GM21619 (cell line): ENCODE data around the gene ZNF316.
"Not testable (repeated sequence)": the region's sequence is repeated elsewhere in the genome, so short reads cannot be mapped to it uniquely, and the experiment has no call there.

Source experiments
- ATAC-seq: cut with Tn5 transposase; IDR thresholded peaks from one replicate; pipeline ENCODE4 v1.9.1; 2021; ENCODE audit not compliant: unreplicated experiment

The ZNF316 gene

DNA sequence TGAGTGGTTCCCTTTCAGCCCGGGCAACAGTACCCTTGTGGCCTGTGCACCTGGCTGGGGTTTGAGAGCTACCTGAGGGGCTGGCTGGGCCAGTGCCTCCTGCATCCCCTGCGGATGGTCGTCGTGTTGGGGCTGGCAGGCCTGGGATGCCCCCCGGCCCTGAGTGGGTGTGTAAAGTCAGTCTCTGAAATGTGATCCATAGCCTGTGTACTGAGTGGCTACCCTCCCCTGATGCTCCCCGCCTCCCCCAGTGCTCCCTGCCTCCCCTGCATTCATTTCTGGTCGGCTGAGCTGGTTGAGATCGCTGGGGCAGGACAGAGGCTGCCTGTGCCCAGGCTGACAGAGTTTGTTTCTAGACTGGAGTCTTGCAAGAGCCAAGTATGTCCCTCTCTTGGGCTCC is 9.3 kb downstream of the ZNF316 start:
- no peak for ATAC-seq

- ATAC-seq, result no peak
Observed at GRCh38 chr7:6647080-6647479, 10.0 kb downstream of the ZNF316 start.

DNA sequence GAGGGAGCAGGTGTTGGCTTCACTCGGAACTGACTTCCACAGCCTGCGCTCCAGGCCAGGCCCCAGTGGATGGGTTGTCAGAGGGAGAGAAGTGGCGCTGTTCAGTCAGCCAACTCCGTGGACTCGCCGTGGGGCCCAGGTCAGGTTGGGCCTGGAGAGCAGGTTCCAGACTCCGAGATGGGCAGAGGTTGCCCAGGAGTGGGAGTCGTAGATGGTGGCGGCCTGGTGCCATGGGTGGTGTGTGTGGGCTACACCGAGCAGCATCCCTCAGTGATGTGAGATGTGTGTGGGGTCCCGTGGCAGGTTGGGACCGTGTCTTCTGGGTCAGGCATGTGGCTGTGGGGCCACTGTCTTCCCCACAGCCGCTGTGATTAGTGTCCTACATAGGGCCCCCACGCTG is 10.4 kb downstream of the ZNF316 start:
- no peak for ATAC-seq

DNA sequence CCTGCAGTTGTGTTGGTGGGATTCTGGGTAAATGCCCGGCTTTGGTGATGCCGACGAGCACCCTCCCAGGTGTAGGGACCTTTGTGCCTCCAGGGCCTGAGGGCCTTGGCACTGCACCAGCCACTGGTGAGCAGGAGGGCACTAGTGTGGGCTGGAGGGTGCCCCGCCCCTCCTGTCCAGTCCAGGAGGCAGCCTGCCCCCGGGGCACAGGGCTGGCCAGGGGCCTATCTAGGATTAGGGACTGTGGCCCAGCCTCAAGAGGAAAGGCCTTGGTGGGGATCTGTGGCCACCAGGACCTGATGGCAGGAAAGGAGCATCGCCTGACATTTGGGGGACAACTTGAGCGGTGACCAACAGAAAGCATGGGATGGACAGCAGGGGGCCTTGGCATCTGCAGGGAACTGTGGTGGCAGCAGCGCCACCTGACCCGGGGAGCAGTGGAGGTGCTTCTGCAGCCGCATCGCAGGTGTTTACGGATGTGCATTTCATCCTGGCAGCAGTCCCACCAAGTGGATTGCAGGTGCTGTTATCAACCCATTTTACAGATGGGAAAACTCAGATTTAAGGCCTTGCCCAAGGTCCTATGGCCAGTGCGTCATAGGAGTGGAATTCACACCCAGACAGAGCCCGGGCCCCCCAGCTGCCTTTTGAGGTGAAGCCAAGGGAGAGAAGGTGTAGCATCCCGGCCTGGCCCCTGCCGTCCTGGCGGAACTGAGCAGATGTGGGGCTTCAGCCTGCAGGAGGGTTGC is 11.1 kb downstream of the ZNF316 start:
- ATAC-seq, result no peak

- no peak for ATAC-seq
Observed at GRCh38 chr7:6648815-6649104, 11.6 kb downstream of the ZNF316 start.

- no peak for ATAC-seq
Observed at GRCh38 chr7:6649241-6649961, 12.3 kb downstream of the ZNF316 start.

DNA sequence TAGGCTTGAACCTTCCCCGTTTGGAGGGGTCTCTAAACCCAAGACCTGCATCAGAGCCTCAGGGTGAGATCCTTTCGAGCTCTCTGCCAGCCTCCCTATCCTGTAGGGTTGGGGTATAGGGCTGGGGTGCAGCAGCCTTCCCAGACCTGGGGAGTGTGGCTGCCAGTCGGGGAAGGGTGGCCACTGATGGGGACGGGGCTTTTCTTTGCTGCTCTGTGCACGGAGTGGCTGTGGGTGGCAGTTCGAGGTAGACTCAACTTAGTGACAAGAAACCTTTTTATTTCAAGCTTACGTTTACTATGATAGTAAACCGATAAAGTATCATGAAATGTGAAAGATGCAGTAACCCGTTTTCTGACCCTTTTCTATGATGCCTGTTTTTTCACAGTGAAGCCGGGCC is 13.0 kb downstream of the ZNF316 start:
- ATAC-seq, result no peak

DNA sequence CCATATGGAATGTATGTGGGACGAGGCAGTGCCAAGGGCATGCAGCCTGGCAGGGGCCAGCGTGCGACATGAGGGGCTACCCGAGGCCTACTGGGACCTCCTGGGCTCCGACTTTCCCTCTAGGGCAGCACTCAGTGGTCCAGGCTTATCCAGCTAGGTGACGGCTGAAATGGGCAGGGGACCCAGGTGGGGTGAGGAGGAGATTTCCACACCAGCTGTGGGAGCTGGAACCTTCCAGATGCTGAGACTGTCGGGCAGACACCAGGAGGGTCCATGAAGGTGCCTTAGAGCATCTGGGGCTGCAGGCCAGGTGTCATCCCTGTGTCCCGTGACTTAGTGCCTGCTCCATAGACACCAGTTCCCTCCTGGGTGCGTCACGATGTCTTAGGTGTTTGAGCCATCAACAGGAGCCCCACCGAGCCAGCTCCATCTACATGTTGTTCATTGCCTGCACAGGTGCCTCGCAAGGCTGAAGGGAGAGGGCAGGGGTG is 13.4 kb downstream of the ZNF316 start:
- ATAC-seq, result no peak

DNA sequence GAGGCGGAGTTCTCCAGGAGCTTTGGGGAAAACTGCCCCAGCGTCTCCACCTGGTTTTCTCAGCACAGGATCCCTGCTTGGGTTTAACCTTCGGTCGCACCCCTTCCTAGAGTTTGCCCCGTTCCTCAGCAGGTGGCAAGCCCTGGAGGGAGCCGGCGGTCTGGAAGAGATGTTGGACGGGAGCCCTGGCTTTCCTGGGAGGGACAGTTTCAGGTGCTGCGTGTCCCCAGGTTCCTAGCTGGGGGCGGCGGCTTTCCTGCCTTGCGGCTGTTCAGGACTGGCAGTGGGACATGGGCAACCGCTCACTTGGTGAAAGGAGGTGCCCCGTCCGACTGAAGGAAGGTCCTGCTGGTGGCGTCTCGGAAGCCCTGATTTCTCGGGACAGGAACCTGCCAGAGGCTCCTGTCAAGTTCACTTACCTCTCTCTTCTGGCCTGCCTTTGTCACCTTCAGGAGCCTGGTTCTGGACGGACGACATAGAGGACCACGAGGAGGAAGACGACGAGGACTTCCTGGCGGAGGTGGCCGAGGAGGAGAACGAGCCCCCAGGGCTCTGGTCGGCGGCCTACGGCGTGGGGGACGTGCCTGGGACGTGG is 14.8 kb downstream of the ZNF316 start:
- no peak for ATAC-seq

DNA sequence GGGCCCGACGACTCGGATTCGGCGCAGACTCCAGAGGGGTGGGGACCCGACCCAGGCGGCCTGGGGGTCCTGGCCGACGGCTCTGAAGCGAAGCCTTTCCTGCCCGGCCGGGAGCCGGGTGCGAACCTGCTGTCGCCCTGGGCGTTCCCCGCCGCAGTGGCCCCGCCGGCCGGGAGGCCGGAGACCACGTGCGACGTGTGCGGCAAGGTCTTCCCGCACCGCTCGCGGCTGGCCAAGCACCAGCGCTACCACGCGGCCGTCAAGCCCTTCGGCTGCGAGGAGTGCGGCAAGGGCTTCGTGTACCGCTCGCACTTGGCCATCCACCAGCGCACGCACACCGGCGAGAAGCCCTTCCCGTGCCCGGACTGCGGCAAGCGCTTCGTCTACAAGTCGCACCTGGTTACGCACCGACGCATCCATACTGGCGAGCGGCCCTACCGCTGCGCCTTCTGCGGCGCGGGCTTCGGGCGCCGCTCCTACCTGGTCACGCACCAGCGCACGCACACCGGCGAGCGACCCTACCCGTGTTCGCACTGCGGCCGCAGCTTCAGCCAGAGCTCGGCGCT is 15.4 kb downstream of the ZNF316 start:
- no peak for ATAC-seq

- ATAC-seq, result no peak
Observed at GRCh38 chr7:6653071-6654003, 16.2 kb downstream of the ZNF316 start.

DNA sequence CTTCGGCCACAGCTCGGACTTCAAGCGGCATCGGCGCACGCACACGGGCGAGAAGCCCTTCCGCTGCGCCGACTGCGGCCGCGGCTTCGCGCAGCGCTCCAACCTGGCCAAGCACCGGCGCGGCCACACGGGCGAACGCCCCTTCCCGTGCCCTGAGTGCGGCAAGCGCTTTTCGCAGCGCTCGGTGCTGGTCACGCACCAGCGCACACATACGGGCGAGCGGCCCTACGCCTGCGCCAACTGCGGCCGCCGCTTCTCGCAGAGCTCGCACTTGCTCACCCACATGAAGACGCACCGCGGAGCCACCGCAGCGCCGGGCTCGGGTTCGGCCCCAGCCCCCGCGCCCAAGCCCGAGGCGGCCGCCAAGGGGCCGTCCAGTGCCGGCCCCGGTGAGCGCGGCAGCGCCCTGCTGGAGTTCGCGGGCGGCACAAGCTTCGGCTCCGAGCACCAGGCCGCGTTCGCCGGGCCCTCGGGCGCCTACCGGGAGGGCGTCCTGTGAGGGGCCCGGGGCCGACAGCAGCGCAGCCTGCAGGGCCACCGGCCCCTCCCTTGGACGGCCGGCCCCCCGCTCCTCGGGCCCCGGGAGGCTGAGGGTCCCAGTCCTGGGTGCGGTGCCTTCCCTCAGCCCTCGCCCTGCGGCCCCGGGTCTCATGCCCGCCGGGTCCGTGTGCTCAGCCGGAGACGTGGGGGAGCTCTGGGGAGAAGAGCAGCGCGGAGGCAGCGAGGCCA is 17.2 kb downstream of the ZNF316 start:
- ATAC-seq, result no peak

DNA sequence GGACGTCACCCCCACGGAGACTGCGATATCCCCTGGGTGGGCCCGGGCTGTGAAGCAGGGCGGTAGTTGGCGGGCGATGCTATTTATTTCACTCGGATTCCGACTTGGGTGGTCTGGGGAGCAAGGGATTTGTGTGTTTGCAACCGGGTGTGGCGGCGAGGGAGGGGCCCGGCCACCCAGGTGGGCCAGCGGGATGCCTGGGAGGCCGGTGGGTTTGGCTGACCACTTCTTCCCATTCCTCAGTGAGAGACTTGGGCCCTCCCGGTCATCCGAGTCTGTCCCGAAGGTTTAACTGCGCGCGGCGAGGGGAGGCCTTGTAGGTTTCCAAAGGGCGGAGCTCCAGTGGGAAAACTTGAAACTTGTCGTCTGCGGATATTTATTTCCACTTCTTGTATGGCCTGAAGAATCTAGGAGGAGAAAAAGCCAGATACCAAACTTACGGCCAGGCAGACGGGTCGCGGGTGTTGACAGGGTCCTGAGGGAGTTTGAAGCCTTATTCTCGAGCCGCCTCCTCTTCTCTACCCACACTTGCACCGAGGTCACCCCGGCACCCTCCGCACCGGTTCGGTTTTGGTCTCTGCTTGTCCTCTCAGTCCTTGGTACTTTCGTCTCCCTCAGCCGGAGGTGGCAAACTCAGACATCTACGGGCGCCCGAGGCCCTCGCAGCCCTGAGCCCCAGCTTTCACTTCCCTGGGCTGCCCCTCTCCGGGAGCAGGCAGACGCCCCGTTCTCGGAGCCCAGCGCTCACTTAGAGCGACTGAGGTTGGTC is 17.9 kb downstream of the ZNF316 start:
- no peak for ATAC-seq

GRCh38 chr7:6655636-6656385 is 18.7 kb downstream of the ZNF316 start:
- ATAC-seq, result no peak

DNA sequence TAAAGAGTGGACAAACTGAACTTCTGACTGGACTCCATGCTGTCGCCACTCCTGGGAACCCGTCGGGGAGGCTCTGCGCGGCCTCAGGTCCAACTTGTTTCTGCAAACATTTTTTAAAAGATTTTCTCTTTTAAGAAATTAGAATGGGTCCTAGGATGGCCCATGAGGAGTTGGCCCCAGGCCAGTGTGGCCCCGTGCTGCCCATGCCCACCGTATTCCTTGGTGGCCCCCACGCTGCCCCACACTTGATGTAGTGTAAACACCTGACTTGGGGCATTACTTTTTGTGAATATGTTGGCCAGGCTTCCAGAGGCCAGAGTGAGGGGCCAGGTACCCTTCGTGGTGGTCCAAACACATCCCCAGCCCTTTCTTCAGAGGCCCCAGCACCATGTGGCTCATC is 19.3 kb downstream of the ZNF316 start:
- ATAC-seq, result no peak

- ATAC-seq, result no peak
Observed at GRCh38 chr7:6658618-6659345, 21.7 kb downstream of the ZNF316 start.

- ATAC-seq, result not testable (repeated sequence)
Observed at GRCh38 chr7:6670851-6671250, 33.7 kb downstream of the ZNF316 start.

DNA sequence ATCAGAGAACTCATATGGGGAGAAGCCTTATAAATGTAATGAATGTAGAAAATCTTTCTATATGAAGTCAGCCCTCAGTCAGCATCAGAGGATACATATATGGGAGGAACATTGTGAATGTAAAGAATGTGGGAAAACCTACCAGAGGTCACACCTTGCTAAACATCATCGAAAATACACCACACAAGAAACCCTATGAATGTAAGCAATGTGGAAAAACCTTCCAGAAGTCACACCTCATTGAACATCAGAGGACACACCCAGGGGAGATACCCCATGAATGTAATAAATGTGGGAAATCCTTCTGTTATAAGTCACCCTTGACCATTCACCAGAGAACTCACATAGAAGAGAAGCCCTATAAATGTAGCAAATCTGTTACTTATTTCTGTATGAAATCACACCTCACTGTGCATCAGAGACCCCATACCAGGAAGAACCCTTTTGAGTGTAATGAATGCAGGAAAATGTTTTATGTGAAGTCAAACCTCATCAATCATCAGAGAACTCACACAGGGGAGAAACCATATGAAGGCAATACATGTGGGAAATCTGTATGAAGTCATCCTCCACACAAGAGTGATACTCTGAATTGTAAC is 38.8 kb downstream of the ZNF316 start:
- ATAC-seq, result no peak
